HG03064 (cell line): ENCODE results near the gene NOP58.
"Not testable (repeated sequence)": the region's sequence is repeated elsewhere in the genome, so short reads cannot be mapped to it uniquely, and the experiment has no call there.

Experiments
- ATAC-seq: cut with Tn5 transposase; IDR thresholded peaks from one replicate; pipeline ENCODE4 v1.9.1; 2021; ENCODE audit warnings: low read depth; ENCODE audit not compliant: unreplicated experiment

NOP58 gene

DNA sequence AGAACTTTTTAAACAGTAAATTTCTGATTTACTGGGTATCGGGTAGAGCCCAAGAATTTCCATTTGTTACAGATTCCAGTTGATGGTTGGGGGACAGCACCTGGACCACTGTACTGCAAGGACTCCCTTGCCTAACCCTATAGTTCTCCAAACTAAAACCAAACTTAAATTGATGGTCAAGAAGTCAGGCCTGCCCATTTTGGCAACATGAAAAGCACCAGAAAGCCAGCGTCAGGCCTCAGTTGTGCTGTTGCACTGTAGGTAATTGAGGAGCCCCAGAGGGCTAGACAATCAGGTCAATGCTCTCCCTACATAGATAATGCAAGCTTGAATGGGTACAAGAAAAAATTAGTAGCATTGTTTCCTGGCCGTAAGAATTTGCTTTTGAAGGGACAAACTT lies 40.5 kb downstream of the NOP58 start:
- no peak for ATAC-seq

DNA sequence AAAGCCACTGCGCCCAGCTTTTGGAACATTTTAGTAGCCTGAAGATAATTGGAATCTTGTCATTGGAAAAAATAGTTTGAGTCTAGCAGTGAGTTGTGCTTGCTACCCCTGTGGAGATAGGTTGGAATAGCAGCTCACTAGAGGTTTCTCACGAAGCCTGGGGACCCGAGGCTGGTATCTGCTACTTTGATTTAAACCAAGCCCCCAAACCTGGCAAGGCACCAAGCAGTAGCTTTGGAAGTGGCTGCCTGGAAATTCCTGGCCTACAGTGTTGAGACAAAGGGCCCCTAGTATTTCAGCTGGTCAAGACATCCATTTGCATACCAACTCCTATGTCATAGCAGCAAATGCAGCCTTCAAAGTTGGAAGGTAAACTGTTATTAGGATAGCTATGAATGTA lies 42.1 kb downstream of the NOP58 start:
- ATAC-seq, result no peak

DNA sequence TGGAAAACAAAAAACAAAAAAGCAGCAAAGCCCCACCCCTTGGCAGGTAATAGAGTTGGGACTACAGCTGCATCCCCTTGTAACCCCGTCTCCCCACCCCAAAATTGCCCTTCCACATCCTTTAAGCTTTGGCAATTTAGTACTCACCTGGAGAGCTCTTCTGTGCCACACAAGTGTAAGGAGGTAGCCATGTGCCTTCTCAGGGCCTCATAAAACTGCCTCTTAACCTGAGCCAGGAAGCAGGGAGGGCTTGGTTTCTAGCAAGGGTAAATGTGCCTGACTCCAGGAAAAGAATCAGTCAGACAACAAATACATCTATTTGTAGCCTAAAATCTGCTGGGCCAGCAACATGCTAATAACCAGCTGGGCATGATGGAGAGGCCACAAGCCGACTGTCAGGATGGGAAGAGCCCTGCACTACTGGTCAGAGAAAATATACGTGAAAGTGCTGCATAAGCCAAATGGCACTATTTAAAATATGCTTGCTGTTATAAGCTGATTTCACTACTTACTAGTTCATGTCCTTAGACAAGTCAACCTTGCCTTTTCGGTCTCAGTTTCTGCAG lies 46.3 kb downstream of the NOP58 start:
- ATAC-seq, result no peak

DNA sequence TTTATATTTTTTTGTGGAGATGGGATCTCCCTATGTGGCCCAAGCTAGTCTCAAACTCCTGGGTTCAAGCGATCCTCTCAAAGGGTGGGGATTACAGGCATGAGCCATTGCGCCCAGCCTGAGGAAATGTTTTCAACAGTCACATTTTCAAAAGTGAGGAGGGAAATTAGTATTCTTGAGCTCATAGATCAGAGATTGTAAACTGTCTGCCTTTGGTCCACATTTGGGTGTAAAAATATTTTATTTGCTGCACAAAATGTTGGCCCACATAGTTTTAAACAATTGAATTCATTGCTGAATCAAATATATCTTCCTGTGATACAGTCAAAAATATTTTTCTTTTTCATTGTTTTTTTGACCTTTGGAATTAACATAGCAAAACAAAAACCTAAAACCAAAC lies 48.6 kb downstream of the NOP58 start:
- no peak for ATAC-seq

DNA sequence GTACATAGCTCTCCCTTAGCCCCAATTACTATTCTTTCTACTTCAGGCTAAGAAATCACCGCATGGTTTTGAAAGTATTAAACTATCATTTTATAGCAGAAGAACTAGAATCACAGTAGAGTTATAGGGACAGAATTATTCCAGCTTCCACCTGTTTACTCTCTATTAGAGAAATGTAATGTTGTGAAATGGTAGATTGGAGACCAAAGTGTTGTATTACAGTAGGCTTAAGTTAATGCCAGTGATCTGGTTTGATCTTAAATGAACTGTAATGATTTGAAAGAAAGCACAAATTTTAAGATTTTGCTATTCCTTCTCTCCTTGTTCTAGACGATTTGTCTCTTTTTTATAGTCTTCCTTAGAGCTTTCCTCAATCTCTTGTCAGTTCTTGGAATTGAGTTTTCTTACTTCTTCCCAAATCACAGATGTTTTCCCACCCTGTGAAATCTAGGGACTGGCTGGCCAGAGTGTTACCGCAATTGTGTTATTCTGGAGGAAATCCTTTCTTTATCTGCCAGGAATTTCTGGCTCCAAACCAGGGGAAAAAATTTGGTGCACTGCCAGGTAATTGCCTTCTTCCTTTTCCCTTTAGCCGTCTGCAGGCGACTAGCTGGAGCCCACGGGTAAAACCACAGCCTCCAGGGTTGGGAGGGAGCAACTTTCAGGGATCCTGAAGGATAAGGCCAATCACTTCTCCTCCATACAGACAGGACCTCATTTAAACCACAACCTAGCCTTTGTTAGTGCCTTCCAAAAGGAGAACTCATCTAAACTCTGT lies 51.7 kb downstream of the NOP58 start:
- ATAC-seq, result no peak

DNA sequence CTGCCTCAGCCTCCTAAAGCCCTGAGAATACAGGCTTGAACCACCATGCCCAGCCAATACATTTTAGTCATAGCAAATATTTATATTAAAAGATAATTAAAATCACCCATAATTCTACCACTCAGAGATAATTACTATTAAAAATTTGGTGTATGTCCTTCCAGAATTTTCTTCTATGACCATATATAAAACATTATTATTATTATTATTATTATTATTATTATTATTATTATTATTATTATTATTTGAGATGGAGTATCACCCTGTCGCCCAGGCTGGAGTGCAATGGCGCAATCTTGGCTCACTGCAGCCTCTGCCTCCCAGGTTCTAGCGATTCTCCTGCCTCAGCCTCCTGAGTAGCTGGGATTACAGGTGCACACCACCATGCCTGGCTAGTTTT lies 54.8 kb downstream of the NOP58 start:
- not testable (repeated sequence) for ATAC-seq

DNA sequence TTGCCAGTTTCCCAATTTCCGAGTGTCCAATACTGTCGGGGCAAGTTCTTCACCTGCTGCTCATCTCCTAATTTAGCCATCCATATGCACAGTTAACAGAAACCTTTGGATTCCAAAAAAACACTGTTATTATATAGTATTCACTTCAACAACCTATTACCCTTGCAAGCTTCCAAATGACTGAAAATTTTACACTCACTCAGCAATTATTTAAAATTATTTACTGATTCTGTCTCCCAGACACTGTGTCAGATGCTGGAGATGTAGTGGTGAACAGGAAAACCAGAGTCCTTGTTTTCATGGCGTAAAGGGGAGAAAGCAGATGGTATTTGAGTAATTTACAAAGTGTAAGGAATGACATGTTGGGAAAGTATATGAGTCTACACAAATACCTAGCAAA lies 56.9 kb downstream of the NOP58 start:
- no peak for ATAC-seq

DNA sequence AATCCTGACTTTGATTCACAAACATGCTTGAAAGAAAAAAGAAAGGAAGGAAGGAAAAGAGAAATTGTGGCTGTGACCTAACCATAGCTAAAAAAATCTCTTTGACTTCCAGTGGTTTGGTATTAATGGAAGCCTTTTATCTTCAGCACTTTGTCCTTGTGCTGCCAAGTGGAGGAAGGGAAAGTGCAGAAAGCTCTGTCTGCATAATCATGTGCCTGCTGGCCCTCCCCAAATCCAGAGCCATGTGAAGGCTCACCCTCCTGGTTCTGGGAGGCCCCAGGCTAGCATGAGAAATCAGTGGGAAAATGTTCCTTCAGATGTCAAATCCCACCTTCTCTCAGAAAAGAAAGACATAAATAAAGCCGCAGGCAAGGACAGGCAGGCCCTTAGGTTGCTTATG lies 62.3 kb downstream of the NOP58 start:
- ATAC-seq, result no peak

DNA sequence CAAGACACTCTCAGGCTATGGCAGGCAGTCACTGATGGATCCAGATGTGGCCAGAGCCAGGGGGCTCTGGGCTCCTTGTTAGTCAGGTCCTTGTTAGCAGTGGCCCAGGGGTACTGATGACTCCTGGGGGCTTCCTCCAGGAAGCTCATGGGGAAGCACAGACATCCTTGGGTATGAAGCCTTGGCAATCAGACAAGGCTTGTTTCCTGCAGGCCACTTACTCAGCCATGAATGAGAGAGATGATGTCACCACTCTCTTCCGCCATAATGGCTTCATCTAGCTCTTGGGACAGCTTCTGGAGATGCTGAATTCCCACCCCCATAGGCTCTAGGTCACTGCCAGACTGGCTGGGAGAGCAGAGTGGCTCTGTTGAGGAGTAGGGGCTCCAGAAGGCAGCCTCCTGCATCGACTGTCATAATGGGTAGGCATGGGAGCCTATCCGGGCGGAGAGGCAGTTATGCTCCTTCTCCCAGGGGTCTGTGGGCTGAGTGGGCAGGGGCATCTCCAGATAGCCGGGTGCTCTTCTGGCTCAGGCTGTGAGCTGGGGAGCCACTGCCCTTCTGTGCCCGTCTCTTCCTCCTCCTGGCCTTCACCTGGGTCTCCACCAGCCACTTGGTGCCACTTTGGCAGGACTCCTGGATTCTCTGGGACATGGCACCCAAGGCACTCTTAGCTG lies 70.4 kb downstream of the NOP58 start:
- ATAC-seq, result no peak

DNA sequence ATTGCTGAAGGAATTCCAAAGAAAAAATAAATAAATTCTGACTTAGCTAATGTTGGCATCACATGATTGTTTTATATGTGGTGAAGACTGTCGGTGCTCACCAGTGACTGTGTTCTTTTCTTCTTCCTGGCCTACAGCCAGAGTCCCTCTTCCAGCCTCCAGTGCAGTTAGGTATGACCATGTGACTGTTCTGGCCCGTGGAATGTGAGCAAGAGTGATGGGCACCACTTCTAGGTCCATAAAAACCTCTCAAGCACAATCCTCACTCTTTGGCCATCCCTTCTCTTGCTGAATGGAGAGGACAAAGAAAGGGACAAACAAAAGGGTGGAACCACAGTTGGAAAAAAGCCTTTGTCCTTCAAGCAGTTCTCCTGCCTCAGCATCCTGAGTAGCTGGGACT lies 71.6 kb downstream of the NOP58 start:
- no peak for ATAC-seq

DNA sequence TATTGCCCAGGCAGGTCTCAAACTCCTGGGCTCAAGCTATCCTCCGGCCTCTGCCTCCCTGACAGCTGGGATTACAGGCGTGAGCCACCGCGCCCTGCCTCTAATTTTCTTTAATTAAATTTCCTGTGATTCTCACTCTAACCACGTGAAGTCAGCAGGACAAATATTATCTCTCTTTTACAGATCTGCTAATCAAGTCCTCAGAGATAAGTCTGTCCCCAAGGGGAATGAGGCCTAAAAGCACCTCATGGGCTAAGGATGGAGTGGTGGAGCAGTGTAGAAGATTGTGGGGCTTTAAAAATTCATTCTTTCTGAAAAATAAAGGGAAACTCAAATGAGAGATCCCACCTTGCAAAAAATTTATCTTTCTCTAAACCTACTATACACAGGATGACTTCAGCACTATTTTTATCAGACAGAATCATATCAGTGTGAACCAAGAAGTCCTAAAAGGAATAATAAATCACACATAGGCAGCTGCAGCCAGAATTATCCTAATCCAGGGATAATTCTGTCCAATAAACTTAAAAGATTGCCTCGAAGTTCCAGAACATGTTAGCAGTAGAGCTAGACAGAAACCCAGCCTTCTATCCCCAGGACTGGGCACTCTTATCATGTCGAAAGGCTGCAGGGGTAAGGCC lies 72.3 kb downstream of the NOP58 start:
- ATAC-seq, result no peak

DNA sequence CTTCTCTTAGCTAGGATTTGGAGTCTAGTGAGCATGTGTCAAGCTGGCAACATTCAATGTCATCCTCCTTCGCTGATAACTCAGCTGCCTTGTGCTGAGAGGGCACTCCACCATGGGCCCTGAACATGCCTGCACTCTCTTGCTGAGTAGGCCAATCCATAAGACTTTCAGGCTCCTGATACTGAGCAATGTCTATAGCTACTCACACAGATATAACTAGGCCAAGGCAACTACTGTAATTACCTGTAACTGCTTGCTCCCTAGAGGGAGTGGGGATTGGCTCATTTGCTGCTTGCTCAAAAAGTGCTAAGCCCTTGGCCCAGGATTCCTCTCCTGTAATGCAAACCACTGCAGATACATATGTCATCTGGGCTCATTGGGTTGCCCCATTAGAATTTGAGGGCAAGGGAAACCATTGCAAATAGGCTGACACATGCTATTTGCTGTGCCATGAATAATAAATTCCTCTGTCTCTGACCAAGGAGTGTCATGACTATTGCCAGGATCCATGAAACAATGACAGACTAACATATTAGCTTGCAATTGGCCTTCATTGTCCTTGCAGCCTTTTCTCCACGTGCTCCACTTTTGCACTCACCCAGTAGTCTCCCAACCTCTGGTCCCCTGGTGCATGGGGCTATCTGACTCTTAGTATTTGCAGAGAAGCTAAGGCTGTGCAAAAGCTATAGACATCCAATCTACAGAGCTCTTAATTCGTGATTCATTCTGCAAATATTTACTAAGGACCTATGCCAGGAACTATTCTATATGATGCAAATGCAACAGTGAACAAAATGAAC lies 73.7 kb downstream of the NOP58 start:
- no peak for ATAC-seq

DNA sequence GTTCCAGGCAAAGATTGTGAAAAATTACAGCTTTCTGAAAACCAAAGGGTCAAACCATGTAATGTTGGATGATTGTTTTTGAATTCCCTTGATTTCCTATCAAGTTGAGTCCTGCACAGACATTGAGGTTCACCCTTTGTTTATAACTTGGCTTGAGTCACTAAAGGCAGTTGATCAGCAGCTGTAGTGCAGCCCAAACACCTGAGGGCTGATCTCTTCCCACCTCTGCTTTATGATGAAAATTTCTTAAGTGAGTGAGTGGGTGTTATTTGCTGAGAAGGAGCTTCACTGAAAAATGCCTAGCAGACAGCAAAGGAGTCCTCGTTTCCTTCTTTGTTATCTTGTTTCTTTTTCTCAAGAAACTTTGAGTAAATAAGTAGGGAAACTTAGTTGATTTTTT lies 78.6 kb downstream of the NOP58 start:
- no peak for ATAC-seq

DNA sequence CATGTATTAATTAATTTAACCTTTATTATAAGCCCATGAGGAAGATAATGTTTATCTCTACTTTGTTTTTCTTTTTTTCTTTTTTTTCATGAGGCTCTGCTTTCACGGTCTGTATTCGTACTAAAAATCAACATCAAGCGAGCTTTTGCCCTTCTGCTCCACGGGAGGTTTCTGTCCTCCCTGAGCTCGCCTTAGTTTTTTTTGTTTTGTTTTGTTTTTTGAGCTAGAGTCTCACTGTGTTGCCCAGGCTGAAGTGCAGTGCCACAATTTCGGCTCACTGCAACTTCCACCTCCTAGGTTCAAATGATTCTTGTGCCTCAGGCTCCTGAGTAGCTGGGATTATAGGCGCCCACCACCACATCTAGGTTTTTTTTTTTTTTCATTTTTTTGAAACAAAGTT lies 80.6 kb downstream of the NOP58 start:
- no peak for ATAC-seq
